A673 (cell line): ENCODE measurements around the gene PXK.

Experiments used
- EZH2 ChIP-seq: fragments of 200-600 bp; sonication (generic); IDR thresholded peaks from 2 replicates; pipeline ENCODE4 v1.6.1; 2017; ENCODE audit warnings: borderline replicate concordance, low read depth, mild to moderate bottlenecking, mixed read lengths, antibody characterized with exemption, low read length; ENCODE audit not compliant: poor library complexity, severe bottlenecking
- TF ChIP-seq, protein P1 (sequence below): fragments of 300-800, 200-600 bp; sonication (generic); conservative IDR thresholded peaks from 2 replicates; pipeline ENCODE4 v1.5.1; 2017; ENCODE audit warnings: low read depth, mild to moderate bottlenecking, antibody characterized with exemption, low read length, moderate library complexity, mixed read lengths

DNA sequence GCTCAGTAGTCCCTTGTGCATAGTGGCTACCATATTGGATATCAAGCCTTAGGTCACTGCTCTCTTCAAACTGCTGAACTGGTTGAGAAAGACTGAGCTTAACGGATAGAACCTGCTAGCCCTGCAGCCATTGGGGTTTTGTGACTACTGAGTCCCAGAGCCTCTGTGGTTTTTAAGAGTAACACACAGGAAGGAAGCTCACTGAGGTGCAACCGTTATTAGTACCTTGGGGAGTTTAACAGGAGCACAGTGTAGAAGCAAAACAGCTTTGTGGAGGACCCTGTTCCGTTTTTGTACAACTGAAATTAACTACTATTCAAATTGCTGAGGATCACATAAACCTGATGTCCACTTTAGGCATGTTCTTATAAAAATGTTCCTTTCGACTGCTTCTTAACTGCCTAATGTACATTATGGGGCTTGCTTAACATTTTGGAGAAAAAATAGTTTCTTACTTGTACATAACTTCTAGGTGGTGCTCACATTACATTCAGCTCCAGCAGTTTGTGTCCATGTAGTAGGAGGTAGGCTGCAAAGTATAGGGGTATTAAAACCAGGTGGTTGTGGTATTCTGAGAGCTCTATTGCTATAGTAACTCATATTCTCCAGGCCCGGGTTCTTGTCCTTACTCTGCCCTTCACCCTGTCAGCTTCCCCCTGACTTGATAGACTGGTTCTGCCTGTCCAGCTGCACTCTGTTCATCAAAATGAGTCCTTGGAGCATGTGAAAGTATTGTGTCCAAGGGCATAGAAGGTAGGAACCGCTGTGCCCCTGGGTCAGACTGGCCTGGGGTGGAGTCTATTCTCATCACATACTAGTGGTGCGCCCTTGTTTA, 17.3 kb downstream of the PXK start:
- no peak for TF ChIP-seq EZH2
- TF ChIP-seq, protein P1, sequence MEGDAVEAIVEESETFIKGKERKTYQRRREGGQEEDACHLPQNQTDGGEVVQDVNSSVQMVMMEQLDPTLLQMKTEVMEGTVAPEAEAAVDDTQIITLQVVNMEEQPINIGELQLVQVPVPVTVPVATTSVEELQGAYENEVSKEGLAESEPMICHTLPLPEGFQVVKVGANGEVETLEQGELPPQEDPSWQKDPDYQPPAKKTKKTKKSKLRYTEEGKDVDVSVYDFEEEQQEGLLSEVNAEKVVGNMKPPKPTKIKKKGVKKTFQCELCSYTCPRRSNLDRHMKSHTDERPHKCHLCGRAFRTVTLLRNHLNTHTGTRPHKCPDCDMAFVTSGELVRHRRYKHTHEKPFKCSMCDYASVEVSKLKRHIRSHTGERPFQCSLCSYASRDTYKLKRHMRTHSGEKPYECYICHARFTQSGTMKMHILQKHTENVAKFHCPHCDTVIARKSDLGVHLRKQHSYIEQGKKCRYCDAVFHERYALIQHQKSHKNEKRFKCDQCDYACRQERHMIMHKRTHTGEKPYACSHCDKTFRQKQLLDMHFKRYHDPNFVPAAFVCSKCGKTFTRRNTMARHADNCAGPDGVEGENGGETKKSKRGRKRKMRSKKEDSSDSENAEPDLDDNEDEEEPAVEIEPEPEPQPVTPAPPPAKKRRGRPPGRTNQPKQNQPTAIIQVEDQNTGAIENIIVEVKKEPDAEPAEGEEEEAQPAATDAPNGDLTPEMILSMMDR, result no peak
